RWPE2 (cell line): ENCODE measurements around the gene MMRN2.
"Not testable (repeated sequence)": the region's sequence is repeated elsewhere in the genome, so short reads cannot be mapped to it uniquely, and the experiment has no call there.

ENCODE experiments used
- ATAC-seq: fragments of 200-7000 bp; cut with Tn5 transposase; 3 replicates; pipeline ENCODE4 v1.9.1; 2021; ENCODE audit warnings: low read depth
- DNase-seq: peaks from one replicate; pipeline ENCODE4 v3.0.0-alpha.2; 2020; ENCODE audit warnings: low spot score
- H3K27ac ChIP-seq: fragments of 450-650 bp; 2 replicates; pipeline ENCODE4 v1.5.1; 2017; ENCODE audit warnings: mild to moderate bottlenecking; ENCODE audit not compliant: poor library complexity, severe bottlenecking
- H3K27me3 ChIP-seq: fragments of 250-450 bp; sonication (Bioruptor Pico); 2 replicates; pipeline ENCODE4 v1.5.1; 2021; ENCODE audit warnings: mild to moderate bottlenecking, moderate library complexity; ENCODE audit not compliant: insufficient read depth, poor library complexity, severe bottlenecking
- H3K36me3 ChIP-seq: fragments of 250-450 bp; sonication (Bioruptor Pico); 2 replicates; pipeline ENCODE4 v1.5.1; 2020; ENCODE audit warnings: low read depth, mild to moderate bottlenecking, moderate library complexity
- H3K4me1 ChIP-seq: fragments of 250-450 bp; sonication (Bioruptor Pico); 2 replicates; pipeline ENCODE4 v1.5.1; 2021; ENCODE audit warnings: mild to moderate bottlenecking, moderate library complexity; ENCODE audit not compliant: insufficient read depth, poor library complexity, severe bottlenecking
- H3K4me3 ChIP-seq: fragments of 250-450 bp; sonication (Bioruptor Pico); 2 replicates; pipeline ENCODE4 v1.5.1; 2021; ENCODE audit warnings: mild to moderate bottlenecking, moderate library complexity; ENCODE audit not compliant: severe bottlenecking
- H3K9me3 ChIP-seq: fragments of 250-450 bp; sonication (Bioruptor Pico); 2 replicates; pipeline ENCODE4 v1.5.1; 2021; ENCODE audit warnings: mild to moderate bottlenecking, moderate library complexity; ENCODE audit not compliant: severe bottlenecking
- TF ChIP-seq, protein P1 (sequence below): fragments of 450-650 bp; IDR thresholded peaks from one replicate; pipeline ENCODE4 v1.5.1; 2017; ENCODE audit warnings: mild to moderate bottlenecking, moderate library complexity; ENCODE audit not compliant: poor library complexity, severe bottlenecking

MMRN2 gene

DNA sequence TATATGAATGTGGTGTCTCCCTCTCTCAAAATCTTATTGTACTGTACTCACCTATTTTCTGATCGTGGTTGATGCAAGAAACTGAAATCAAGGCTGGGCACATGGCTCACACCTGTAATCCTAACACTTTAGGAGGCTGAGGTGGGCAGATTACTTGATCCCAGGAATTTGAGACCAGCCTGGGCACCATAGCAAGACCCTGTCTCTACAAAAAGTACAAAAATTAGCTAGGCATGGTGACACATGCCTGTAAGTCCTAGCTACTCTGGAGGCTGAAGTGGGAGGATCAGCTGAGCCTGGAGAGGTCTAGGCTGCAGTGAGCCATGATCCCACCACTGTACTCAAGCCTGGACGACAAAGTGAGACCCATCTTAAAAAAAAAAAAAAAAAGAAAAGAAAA is 16.0 kb downstream of the MMRN2 start:
- Histone ChIP-seq H3K4me1 (no peaks in the 10 kb centered on the region), H3K9me3 (no peaks in the 10 kb centered on the region), H3K27ac (no peak overlapping the region), H3K27me3 (no peaks in the 10 kb centered on the region), H3K36me3 (no peaks in the 10 kb centered on the region), H3K4me3 (no peak overlapping the region)
- DNase-seq, result no peak
- TF ChIP-seq, protein P1, sequence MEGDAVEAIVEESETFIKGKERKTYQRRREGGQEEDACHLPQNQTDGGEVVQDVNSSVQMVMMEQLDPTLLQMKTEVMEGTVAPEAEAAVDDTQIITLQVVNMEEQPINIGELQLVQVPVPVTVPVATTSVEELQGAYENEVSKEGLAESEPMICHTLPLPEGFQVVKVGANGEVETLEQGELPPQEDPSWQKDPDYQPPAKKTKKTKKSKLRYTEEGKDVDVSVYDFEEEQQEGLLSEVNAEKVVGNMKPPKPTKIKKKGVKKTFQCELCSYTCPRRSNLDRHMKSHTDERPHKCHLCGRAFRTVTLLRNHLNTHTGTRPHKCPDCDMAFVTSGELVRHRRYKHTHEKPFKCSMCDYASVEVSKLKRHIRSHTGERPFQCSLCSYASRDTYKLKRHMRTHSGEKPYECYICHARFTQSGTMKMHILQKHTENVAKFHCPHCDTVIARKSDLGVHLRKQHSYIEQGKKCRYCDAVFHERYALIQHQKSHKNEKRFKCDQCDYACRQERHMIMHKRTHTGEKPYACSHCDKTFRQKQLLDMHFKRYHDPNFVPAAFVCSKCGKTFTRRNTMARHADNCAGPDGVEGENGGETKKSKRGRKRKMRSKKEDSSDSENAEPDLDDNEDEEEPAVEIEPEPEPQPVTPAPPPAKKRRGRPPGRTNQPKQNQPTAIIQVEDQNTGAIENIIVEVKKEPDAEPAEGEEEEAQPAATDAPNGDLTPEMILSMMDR, result no peak
- no peak for ATAC-seq

DNA sequence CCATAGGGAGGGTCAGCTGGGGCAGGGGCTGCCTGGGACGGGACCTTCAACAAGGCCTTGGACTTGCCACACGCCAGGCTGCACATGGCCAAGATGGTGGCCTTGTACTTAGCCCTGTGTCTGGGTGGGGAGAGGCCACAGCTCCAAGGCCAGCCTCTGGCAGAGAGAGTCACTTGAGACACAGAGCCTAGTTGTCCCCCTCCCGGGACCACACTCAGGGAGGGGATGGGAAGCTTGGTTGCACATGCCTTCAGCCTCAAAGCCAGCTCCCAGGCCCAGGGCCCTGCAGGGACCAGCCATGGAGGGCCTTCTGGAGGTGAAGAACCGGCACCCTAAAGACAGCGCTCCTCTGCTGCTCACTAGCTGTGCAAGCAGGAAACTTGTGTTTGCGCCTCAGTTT is 16.7 kb downstream of the MMRN2 start:
- Histone ChIP-seq H3K36me3 (no peaks in the 10 kb centered on the region), H3K27me3 (no peaks in the 10 kb centered on the region), H3K27ac (no peak overlapping the region), H3K4me1 (no peaks in the 10 kb centered on the region), H3K9me3 (no peaks in the 10 kb centered on the region), H3K4me3 (no peak overlapping the region)
- no peak for DNase-seq
- TF ChIP-seq, protein P1, result no peak
- no peak for ATAC-seq

DNA sequence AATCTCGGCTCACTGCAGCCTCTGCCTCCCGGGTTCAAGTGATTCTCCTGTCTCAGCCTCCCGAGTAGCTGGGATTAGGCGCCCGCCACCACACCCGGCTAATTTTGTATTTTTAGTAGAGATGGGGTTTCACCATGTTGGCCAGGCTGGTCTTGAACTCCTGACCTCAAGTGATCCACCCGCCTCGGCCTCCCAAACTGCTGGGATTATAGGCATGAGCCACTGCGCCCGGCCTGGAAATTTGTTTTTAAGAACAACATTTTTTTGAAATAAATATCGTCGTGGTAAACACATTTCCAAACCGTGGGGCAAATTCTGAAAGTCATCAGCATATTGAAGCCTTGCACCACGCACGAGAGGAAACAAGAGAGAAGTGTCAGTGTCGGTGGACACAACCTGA is 17.3 kb downstream of the MMRN2 start:
- H3K4me1 ChIP-seq, H3K36me3 ChIP-seq, H3K4me3 ChIP-seq, H3K27me3 ChIP-seq, ATAC-seq, H3K9me3 ChIP-seq, H3K27ac ChIP-seq, DNase-seq: not testable (repeated sequence)

DNA sequence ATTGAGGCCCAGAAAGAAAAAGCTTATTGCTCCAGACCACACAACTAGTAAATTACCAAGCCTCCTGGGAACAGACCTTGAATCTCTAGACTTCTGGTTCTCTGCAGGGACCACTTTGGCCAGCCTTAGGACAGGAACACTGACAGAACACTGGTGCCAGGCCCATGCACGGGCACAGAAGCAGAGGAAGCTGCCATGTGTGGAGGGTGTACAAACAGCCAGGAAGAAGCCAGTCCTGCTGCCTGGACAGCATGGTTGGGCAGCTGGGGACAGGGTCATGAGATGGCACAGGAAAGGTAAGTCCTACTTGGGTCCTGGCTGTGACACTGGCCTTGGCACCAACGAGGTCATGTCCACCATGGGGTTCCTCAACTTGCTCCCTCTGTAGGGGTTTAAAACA is 19.2 kb downstream of the MMRN2 start:
- DNase-seq, result no peak
- Histone ChIP-seq H3K27ac (no peak overlapping the region), H3K4me1 (no peaks in the 10 kb centered on the region), H3K36me3 (no peaks in the 10 kb centered on the region), H3K9me3 (no peaks in the 10 kb centered on the region), H3K27me3 (no peaks in the 10 kb centered on the region), H3K4me3 (no peak overlapping the region)
- no peak for ATAC-seq
- TF ChIP-seq, protein P1, result no peak

DNA sequence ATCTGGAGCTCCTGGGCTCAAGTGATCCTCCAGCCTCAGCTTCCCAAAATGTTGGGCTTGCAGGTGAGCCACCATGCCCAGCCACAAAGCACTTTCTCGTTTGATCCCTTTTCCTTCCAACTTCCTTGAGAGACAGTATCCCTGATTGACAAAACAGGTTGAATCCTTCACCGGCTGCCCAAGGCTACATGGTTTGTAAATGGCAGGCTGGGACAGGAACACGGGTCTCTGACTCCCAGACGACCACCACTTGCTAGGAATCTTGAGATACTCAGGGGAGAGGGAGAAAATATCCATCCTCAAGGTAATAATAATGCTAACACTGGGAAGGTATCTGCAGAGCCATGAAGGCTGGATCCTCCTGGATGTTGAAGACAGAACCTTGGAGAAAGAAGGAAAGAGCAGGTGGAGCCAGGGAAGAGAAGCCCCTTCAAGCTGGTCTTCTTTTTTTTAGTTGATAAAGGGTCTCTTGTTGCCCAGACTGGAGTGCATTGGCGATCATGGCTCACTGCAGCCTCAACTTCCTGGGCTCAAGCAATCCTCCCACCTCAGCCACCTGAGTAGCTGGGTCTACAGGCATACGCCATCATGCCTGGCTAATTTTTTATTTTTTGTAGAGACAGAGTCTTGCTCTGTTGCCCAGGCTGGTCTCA is 19.8 kb downstream of the MMRN2 start:
- DNase-seq (no peak), ATAC-seq (no peak)
- Histone ChIP-seq H3K9me3 (no peaks in the 10 kb centered on the region), H3K36me3 (no peaks in the 10 kb centered on the region), H3K4me1 (no peaks in the 10 kb centered on the region), H3K27ac (no peak overlapping the region), H3K4me3 (no peak overlapping the region), H3K27me3 (no peaks in the 10 kb centered on the region)
- TF ChIP-seq, protein P1, result no peak
